Measurements from ENCODE around the gene LITAF. TPM values are rescaled to one million over a fixed set of nuclear protein-coding genes. Genes with fewer than 3 reads are reported as not detected.

The LITAF gene
- total RNA-seq, 6 experiments from 2014 or later, result 114 to 143 (median 135) TPM

GRCh38 chr16:11625769-11626168 is 39.0 kb upstream of the LITAF start:
- no peak for DNase-seq
- no peaks in the 10 kb centered on the region; the same call in 1 of the 2 replicates for H3K27me3 Mint-ChIP-seq (ENCODE audit: insufficient read depth)
- no peak overlapping the region for H3K4me3 Mint-ChIP-seq
- no peak for TF ChIP-seq CTCF (IDR thresholded peaks at IDR 0.05)
- peak overlapping the region; percentile 26; the same call in 1 of the 2 replicates for H3K27ac Mint-ChIP-seq
- peaks cover 58% of the 10 kb centered on the region for H3K4me1 Mint-ChIP-seq (ENCODE audit: low read depth)
- no peaks in the 10 kb centered on the region for H3K36me3 Mint-ChIP-seq (ENCODE audit: low read depth)
- H3K9me3 Mint-ChIP-seq, result no peaks in the 10 kb centered on the region

GRCh38 chr16:11624636-11625607 is 38.2 kb upstream of the LITAF start:
- DNase-seq, result no peak
- H3K4me1 Mint-ChIP-seq (ENCODE audit: low read depth), result peaks cover 58% of the 10 kb centered on the region
- H3K4me3 Mint-ChIP-seq, result no peak overlapping the region
- TF ChIP-seq CTCF (IDR thresholded peaks at IDR 0.05), result no peak
- H3K9me3 Mint-ChIP-seq, result no peaks in the 10 kb centered on the region
- peaks cover 3% of the 10 kb centered on the region; the same call in 1 of the 2 replicates for H3K36me3 Mint-ChIP-seq (ENCODE audit: low read depth)
- H3K27me3 Mint-ChIP-seq (ENCODE audit: insufficient read depth), result no peaks in the 10 kb centered on the region; the same call in 1 of the 2 replicates
- no peak overlapping the region for H3K27ac Mint-ChIP-seq

GRCh38 chr16:11624205-11624604 is 37.5 kb upstream of the LITAF start:
- DNase-seq, result no peak
- H3K27me3 Mint-ChIP-seq (ENCODE audit: insufficient read depth), result no peaks in the 10 kb centered on the region; the same call in 1 of the 2 replicates
- no peak overlapping the region for H3K27ac Mint-ChIP-seq
- no peak overlapping the region for H3K4me3 Mint-ChIP-seq
- H3K4me1 Mint-ChIP-seq (ENCODE audit: low read depth), result peaks cover 56% of the 10 kb centered on the region
- peaks cover 3% of the 10 kb centered on the region; the same call in 1 of the 2 replicates for H3K36me3 Mint-ChIP-seq (ENCODE audit: low read depth)
- no peaks in the 10 kb centered on the region for H3K9me3 Mint-ChIP-seq
- TF ChIP-seq CTCF (IDR thresholded peaks at IDR 0.05), result no peak

- Mint-ChIP-seq H3K27me3 (ENCODE audit: insufficient read depth) (no peaks in the 10 kb centered on the region; the same call in 1 of the 2 replicates), H3K36me3 (ENCODE audit: low read depth) (peaks cover 3% of the 10 kb centered on the region; the same call in 1 of the 2 replicates), H3K27ac (peak overlapping the region; percentile 76), H3K4me3 (peak overlapping the region; percentile 79), H3K9me3 (no peaks in the 10 kb centered on the region), H3K4me1 (ENCODE audit: low read depth) (peaks cover 40% of the 10 kb centered on the region)
- no peak for DNase-seq
- no peak for TF ChIP-seq CTCF (IDR thresholded peaks at IDR 0.05)
Observed at GRCh38 chr16:11621920-11622651, 35.4 kb upstream of the LITAF start.

- Mint-ChIP-seq H3K4me3 (peak overlapping the region; percentile 79), H3K9me3 (no peaks in the 10 kb centered on the region), H3K36me3 (ENCODE audit: low read depth) (peaks cover 3% of the 10 kb centered on the region; the same call in 1 of the 2 replicates), H3K4me1 (ENCODE audit: low read depth) (peaks cover 37% of the 10 kb centered on the region), H3K27ac (peak overlapping the region; percentile 76), H3K27me3 (ENCODE audit: insufficient read depth) (no peaks in the 10 kb centered on the region; the same call in 1 of the 2 replicates)
- no peak for DNase-seq
- TF ChIP-seq CTCF (IDR thresholded peaks at IDR 0.05), result no peak
Observed at GRCh38 chr16:11621539-11621919, 34.8 kb upstream of the LITAF start.

Data from HFFc6 (cell line).